Measurements from ENCODE around the gene SLC6A9.

Gene SLC6A9

DNA sequence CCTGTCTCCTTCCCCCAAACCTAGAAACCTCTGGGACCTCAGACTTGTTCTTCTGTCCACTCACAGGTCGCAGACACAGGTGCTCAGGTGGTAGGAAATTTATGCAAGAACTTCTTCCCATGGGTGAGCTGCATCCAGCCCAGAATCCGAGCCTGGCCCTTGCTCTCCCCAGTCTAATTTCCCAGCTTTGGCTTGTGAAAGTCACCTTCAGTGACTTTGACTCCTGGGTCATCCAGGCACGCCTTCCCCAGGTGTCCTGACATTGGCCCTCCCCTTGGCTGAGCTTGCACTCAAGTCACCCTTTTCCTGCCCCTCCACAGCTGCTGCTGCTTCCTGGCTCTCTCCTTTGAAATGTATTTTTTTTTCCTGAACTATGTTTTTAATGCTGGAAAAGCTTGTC lies 77.9 kb downstream of the SLC6A9 start:
- TF ChIP-seq, protein P1, sequence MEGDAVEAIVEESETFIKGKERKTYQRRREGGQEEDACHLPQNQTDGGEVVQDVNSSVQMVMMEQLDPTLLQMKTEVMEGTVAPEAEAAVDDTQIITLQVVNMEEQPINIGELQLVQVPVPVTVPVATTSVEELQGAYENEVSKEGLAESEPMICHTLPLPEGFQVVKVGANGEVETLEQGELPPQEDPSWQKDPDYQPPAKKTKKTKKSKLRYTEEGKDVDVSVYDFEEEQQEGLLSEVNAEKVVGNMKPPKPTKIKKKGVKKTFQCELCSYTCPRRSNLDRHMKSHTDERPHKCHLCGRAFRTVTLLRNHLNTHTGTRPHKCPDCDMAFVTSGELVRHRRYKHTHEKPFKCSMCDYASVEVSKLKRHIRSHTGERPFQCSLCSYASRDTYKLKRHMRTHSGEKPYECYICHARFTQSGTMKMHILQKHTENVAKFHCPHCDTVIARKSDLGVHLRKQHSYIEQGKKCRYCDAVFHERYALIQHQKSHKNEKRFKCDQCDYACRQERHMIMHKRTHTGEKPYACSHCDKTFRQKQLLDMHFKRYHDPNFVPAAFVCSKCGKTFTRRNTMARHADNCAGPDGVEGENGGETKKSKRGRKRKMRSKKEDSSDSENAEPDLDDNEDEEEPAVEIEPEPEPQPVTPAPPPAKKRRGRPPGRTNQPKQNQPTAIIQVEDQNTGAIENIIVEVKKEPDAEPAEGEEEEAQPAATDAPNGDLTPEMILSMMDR (conservative IDR thresholded peaks at IDR 0.05; ENCODE audit: low read length), result no peak
- DNase-seq (ENCODE audit: low read depth), result no peak

DNA sequence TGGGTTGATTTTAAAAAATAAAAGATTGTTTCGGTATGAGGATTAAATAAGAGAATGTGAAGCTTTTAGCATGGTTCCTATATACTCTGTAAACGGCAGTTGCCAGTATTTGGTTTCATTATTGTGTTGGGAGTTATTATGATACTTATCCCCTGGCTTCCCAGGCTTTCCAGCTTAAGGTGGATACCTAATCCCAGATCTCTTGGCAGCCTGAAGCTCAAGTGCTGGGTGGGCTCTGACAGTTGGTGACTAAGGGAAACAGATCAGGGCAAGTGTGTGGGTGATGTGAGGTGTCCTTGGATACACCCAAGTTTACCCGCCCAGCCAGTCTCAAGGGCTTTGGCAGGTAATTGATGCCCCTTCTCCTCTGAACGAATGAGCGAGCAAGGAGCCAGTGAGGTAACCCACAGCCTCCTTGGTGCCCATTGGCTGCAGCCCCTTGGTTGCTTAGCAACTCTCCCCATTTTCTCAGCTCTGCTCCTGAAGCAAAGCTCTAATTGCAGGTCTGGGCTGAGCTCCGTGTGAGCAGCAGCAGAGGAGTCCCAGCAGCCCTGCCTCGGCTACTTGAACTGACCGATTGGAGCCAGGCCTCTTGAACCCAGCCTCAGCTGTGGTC lies 78.4 kb downstream of the SLC6A9 start:
- no peak for DNase-seq (ENCODE audit: low read depth)
- TF ChIP-seq, protein P1 (conservative IDR thresholded peaks at IDR 0.05; ENCODE audit: low read length), result no peak
- no peak overlapping the region for H3K4me3 ChIP-seq (ENCODE audit: low read length)

More for the DNA sequence above, 77.9 kb downstream of the SLC6A9 start:
- no peak overlapping the region for H3K4me3 ChIP-seq (ENCODE audit: low read length)

- no peak overlapping the region for H3K4me3 ChIP-seq (ENCODE audit: low read length)
- no peak for DNase-seq (ENCODE audit: low read depth)
These were observed 80.0 kb downstream of the SLC6A9 start for GRCh38 chr1:43951021-43951985.

GRCh38 chr1:43949678-43950077 lies 81.6 kb downstream of the SLC6A9 start:
- no peak for DNase-seq (ENCODE audit: low read depth)
- H3K4me3 ChIP-seq (ENCODE audit: low read length), result no peak overlapping the region
- TF ChIP-seq, protein P1 (conservative IDR thresholded peaks at IDR 0.05; ENCODE audit: low read length), result no peak

More at GRCh38 chr1:43951021-43951985, 80.0 kb downstream of the SLC6A9 start:
- TF ChIP-seq, protein P1 (conservative IDR thresholded peaks at IDR 0.05; ENCODE audit: low read length), result no peak

DNA sequence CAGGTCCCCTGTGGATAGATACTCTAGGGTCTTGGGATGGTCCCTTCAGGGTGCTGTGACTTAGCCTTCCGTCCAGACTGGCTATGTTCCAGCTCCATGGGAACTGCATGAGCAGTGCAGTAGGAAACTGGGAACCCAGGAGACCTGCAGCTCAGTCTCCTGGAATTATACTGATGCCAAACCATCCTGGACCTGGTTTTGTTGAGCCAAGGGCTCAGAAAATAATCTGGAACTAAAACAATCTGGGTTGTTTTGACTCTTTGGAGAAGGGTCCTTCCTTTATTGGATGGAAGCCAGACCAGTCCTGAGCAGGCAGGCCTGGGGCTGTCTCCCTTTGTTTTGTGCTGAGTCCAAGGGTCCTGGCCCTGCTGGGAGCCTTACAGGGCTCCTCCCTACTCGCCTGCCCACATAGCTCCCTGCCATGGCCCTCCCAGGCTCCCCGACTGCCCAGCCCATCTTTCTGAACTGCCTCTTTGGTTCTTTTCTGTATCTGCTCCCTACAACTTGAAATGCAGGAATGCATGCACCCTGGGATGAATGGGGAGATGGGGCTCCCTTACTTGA lies 83.3 kb downstream of the SLC6A9 start:
- TF ChIP-seq, protein P1 (conservative IDR thresholded peaks at IDR 0.05; ENCODE audit: low read length), result no peak
- no peak for DNase-seq (ENCODE audit: low read depth)
- H3K4me3 ChIP-seq (ENCODE audit: low read length), result peak overlapping the region; percentile 98

DNA sequence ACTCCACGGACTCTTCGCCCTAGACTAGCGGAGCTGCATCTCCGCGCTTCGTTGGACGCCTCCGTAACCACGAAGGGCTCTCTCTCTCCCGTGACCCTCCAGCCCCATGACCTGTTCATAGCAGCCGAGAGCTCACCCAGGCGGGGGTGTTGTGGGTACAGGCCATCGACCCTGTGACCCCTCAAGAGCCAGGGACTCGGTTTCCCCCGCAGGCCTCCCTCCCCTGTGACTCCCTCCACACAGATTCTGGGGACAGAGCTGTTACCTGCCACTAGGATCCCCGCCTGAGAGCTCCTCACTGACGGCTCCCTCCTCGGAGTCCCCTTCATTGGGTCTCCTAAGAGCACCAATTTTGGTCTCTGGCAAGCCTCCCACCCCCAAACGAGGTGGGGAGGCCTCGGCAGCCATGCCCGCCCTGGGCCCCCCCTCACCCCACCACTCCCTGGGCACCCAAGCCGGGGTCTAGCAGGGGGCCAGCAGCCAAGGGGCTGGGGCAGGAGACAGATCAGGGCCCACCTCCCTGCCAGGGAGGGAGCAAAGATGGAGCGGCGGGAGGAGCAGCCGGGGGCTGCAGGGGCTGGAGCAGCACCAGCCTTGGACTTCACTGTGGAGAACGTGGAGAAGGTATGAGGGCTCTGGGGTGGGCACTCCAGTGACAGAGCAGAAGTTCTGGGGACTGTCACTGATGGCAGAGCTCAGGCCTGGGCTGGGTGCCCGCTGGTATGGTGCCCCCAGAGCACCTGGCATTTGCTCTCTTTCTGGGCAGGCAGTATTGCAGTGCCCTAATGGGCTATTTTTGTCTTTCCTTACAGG lies 84.0 kb downstream of the SLC6A9 start:
- TF ChIP-seq, protein P1 (conservative IDR thresholded peaks at IDR 0.05; ENCODE audit: low read length), result no peak
- peak overlapping the region; percentile 98 for H3K4me3 ChIP-seq (ENCODE audit: low read length)
- no peak for DNase-seq (ENCODE audit: low read depth)
